Stomach (tissue), 4 donors: Measurements from ENCODE around the gene NQO2.

Experiments
- EP300 ChIP-seq: sonication (generic); formaldehyde crosslinking; IDR thresholded peaks from one replicate; pipeline ENCODE4 v1.6.1; 2017; ENCODE audit warnings: antibody characterized with exemption
- POLR2A ChIP-seq, 4 donors: fragments of 450-650 bp; IDR thresholded peaks; one replicate each; pipeline ENCODE4 v1.6.1; 2016; ENCODE audit warnings: antibody characterized with exemption in 4 of 4, control low read depth in 2 of 4, mild to moderate bottlenecking in 1 of 4, moderate library complexity in 1 of 4
- TF ChIP-seq, protein P1 (sequence below), 7 experiments: fragments of 450-650 bp in 4 of 7; fragments of 200-600 bp in 3 of 7; sonication (generic) in 3 of 7; IDR thresholded peaks; one replicate each; pipeline ENCODE4 v1.5.1; 2016 to 2019; ENCODE audit warnings: antibody characterized with exemption in 7 of 7, control low read depth in 2 of 7, mild to moderate bottlenecking in 1 of 7

GRCh38 chr6:3037638-3038365, 38.1 kb downstream of the NQO2 start:
- TF ChIP-seq, protein P1, sequence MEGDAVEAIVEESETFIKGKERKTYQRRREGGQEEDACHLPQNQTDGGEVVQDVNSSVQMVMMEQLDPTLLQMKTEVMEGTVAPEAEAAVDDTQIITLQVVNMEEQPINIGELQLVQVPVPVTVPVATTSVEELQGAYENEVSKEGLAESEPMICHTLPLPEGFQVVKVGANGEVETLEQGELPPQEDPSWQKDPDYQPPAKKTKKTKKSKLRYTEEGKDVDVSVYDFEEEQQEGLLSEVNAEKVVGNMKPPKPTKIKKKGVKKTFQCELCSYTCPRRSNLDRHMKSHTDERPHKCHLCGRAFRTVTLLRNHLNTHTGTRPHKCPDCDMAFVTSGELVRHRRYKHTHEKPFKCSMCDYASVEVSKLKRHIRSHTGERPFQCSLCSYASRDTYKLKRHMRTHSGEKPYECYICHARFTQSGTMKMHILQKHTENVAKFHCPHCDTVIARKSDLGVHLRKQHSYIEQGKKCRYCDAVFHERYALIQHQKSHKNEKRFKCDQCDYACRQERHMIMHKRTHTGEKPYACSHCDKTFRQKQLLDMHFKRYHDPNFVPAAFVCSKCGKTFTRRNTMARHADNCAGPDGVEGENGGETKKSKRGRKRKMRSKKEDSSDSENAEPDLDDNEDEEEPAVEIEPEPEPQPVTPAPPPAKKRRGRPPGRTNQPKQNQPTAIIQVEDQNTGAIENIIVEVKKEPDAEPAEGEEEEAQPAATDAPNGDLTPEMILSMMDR (IDR thresholded peaks at IDR 0.05) = no peak
- TF ChIP-seq EP300 (no peak), POLR2A (IDR thresholded peaks at IDR 0.05) (no peak)
